Urinary bladder (tissue), 4 donors: Measurements from ENCODE around the gene STIM1. TPM values are rescaled to one million over a fixed set of nuclear protein-coding genes. Genes with fewer than 3 reads are reported as not detected.

Source experiments
- DNase-seq: peaks from one replicate; pipeline ENCODE4 v3.0.0-alpha.2; 2015; ENCODE audit errors: extremely low spot score
- H3K27ac ChIP-seq: one replicate; pipeline ENCODE4 v1.5.1; 2013; ENCODE audit warnings: low read depth, mild to moderate bottlenecking, moderate library complexity
- H3K36me3 ChIP-seq: one replicate; pipeline ENCODE4 v1.6.1; 2013; ENCODE audit warnings: mild to moderate bottlenecking, moderate library complexity; ENCODE audit not compliant: insufficient read depth
- H3K4me1 ChIP-seq: one replicate; pipeline ENCODE4 v1.6.1; 2013; ENCODE audit warnings: mild to moderate bottlenecking, moderate library complexity; ENCODE audit not compliant: insufficient read depth
- H3K4me3 ChIP-seq: one replicate; pipeline ENCODE4 v1.5.1; 2013; ENCODE audit warnings: low read depth, low read length
- WGBS: extraction: QIAGEN DNeasy Blood & Tissue Kit; methylation state at CpG from one replicate; pipeline ENCODE4 v1.1.7; 2013; 5-methylcytosine and 5-hydroxymethylcytosine counted together
- polyA plus RNA-seq: library from polyadenylated mRNA; stranded (reverse); fragments of 200-250 nt; gene quantifications from one replicate; pipeline ENCODE4 v1.2.3, GENCODE V29; 2013
- total RNA-seq: library from RNA; depleted of rRNA; stranded (reverse); fragments of >200 nt; gene quantifications from one replicate; pipeline ENCODE4 v1.2.3, GENCODE V29; 2014
- donor health status: healthy with polysubstance abuse.
- donor health status: healthy.

Gene STIM1
- total and polyA plus RNA-seq, 2 donors = 41.8 to 61.0 TPM

DNA sequence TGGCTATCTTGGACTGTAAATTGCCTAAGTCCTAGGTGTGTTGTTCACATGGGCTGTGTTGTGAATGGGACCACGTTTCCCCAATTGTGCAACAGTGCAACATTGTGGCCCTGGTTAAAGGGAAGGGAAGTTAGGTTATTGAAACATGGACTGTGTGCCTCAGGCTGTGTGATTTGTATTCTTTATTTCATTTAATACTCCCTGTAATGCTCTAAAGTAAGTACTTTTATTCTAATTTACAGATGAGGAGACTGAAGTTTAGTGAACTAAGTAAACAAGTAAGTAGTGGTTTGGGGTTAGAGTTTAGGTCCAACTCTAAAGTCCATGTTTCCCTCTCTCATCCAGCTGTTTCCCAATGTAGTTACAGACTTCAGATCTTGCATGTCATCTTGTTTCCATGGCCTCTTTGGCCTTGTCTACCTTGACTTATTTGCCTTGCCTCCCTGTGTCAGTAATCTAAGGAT lies 77.7 kb downstream of the STIM1 start:
- 89% methylated on average over 1 of the region's 1 CpG for WGBS
- Histone ChIP-seq H3K27ac (no peak overlapping the region), H3K36me3 (no peaks in the 10 kb centered on the region), H3K4me1 (no peaks in the 10 kb centered on the region), H3K4me3 (no peak overlapping the region)
- no peak for DNase-seq

DNA sequence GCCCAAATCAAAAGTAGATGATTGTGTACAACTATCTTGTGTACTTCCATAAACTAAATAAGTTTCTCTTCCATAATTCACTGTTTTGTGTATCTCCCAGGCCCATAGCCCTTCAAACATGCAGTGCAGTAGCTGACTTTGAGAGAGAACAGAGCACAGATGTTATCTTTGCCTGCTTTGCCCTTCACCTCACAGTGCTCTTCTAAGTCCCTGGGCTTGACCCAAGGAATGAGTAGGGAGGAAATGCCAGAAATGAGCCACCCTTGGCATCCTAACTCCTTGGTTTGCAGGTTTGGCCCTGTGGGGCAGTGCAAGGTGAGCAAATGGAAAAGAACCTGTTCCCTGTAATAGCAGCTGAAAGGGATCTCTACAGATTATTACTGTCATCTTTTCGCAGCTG lies 79.2 kb downstream of the STIM1 start:
- no peaks in the 10 kb centered on the region for H3K4me1 ChIP-seq
- no peak overlapping the region for H3K4me3 ChIP-seq
- DNase-seq = no peak
- H3K27ac ChIP-seq = no peak overlapping the region
- no peaks in the 10 kb centered on the region for H3K36me3 ChIP-seq
- 48% methylated on average over 1 of the region's 1 CpG for WGBS

DNA sequence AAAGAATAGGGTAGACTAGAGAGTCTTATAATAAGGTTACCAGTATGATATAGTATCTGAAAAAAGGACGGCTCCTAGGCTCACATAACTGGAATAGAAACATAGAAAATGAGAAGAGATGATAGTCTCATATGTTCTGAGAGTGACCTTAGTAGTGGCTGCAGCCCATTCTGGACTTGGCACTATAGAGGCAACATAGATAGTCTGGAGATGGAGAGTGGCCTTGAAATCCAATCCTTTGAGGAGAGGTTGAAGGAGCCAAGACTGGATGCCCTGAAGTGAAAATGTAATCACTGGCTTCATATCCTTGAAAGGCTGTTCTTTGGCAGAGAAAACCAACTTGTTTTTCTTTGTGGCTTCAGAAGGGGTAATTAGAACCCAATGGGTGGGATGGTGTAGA lies 81.1 kb downstream of the STIM1 start:
- H3K4me1 ChIP-seq = no peaks in the 10 kb centered on the region
- DNase-seq = no peak
- 98% methylated on average over 1 of the region's 1 CpG for WGBS
- H3K27ac ChIP-seq = no peak overlapping the region
- no peaks in the 10 kb centered on the region for H3K36me3 ChIP-seq
- no peak overlapping the region for H3K4me3 ChIP-seq

- peaks cover 8% of the 10 kb centered on the region for H3K4me1 ChIP-seq
- no peak overlapping the region for H3K27ac ChIP-seq
- H3K4me3 ChIP-seq = no peak overlapping the region
- DNase-seq = no peak
- no peaks in the 10 kb centered on the region for H3K36me3 ChIP-seq
These were observed 83.7 kb downstream of the STIM1 start for GRCh38 chr11:3939211-3939610.

DNA sequence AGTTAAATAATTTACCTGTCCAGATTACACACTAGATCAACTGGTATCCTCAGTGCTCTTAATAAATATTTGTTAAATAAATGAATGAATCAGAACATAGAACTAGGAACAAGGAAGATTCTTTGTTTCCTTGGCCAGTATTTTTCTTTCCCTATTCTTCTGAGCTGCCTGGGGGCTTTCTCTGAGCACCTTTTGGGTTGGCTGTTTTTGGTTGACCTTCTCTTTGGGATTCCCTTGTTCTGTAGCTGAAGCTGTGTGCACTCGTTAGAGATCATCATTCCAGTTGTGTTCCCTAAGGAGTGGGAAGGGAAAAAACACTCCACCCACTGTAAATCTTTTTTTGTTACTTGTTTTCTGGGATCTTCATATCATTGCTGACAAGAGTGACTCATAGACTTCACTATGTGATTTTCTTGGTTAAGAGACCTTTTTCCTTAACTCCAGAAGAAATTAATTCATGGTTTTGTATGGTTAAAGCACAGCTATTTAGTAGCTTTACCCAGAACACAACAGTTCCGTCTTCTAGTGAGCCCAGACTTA lies 84.3 kb downstream of the STIM1 start:
- Histone ChIP-seq H3K27ac (no peak overlapping the region), H3K36me3 (no peaks in the 10 kb centered on the region), H3K4me3 (no peak overlapping the region), H3K4me1 (peaks cover 8% of the 10 kb centered on the region)
- DNase-seq = no peak
- WGBS = 46% methylated on average over 2 of the region's 2 CpGs

DNA sequence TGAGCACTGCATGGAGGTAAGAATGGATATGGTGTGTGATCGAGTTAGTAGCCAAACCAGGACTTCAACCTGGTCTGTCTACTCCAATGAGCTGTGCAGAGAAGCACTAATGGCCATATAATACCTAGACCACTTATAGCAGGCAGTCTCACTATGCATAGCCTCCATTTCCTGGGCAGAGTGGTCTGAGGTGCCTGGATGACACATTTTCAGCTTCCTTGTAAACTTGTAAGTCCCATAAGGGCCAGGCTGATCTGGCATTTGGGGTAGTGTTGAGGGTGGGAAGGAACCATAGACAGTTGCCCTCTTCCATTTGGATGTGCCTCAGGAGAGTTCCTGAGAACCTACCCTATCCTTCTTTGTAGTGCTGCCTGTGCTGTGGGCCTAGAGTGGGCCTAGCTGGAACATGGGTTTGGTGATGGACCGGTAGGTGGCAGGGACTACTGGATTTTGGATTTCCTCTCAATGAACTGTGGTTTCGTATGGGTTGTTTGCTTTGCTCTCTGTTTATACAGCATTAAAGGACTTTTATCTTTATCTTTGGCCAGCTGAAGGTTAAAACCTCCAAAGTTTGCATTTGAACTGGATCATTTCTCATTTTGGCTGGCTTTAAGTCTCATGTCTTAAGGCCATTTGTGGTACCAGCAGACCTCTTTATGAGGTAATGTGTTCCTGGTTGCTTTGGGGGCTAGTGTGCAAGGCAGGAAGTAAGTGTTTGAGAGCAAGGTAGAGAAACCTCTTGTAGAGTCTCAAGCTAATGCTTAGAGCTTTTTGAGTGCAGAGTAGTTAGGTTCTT lies 86.9 kb downstream of the STIM1 start:
- Histone ChIP-seq H3K4me1 (peaks cover 8% of the 10 kb centered on the region), H3K4me3 (no peak overlapping the region), H3K36me3 (no peaks in the 10 kb centered on the region), H3K27ac (peak overlapping the region; percentile 63)
- DNase-seq = no peak
- 41% methylated on average over 3 of the region's 3 CpGs for WGBS

DNA sequence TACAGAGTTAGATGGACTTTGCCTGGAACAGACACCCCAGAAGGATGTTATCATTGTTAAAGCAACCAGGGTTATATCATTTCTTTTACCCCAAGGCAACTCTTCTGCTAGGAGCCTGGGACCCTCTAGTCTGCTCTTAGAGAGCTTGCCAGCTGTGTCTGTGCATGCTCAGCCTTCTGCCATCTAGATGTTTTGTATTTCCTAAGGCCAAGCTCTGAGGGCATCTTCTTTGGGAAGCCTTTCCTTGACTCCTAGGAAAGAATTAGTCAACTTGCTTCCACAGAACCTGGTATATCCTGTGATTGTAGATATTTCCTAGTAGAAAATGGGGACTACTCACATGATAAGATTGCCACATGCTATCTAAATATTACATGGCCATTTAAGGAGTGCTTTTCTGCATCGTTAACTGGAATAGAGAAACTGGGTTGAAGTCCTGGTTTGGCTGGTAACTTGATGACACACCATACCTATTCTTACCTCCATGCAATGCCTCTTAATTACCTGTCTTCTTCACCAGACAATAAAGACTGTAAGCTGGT lies 87.6 kb downstream of the STIM1 start:
- H3K4me3 ChIP-seq = no peak overlapping the region
- H3K4me1 ChIP-seq = peaks cover 9% of the 10 kb centered on the region
- peak overlapping the region; percentile 63 for H3K27ac ChIP-seq
- 48% methylated on average over 1 of the region's 1 CpG for WGBS
- DNase-seq = no peak
- H3K36me3 ChIP-seq = no peaks in the 10 kb centered on the region

DNA sequence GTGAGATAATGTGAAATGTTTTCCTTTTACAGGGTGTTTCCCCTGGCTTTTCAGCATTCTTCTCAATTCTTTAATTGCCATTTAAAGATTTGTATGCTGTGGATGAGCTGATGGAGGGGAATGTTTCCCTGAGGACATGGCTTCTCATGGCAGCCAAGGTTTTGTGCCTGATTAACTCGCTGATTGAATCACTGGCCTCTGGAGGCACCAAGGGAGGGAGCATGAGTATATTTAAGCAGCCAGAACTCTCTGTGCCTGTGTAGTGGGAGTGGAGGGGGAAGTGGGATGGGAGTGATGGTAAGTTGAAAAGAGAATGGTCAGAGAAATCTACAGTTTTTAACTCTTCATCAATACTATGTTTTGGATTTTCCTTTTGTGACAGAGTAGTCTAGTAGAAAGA lies 88.7 kb downstream of the STIM1 start:
- H3K4me3 ChIP-seq = no peak overlapping the region
- H3K4me1 ChIP-seq = peaks cover 9% of the 10 kb centered on the region
- WGBS = 44% methylated on average over 1 of the region's 1 CpG
- no peak overlapping the region for H3K27ac ChIP-seq
- DNase-seq = peak; percentile 52
- no peaks in the 10 kb centered on the region for H3K36me3 ChIP-seq

- DNase-seq = no peak
- WGBS = 29% methylated on average over 2 of the region's 2 CpGs
- Histone ChIP-seq H3K36me3 (no peaks in the 10 kb centered on the region), H3K4me3 (no peak overlapping the region), H3K4me1 (peaks cover 9% of the 10 kb centered on the region), H3K27ac (peak overlapping the region; percentile 84)
These were observed 91.1 kb downstream of the STIM1 start for GRCh38 chr11:3946455-3947017.

DNA sequence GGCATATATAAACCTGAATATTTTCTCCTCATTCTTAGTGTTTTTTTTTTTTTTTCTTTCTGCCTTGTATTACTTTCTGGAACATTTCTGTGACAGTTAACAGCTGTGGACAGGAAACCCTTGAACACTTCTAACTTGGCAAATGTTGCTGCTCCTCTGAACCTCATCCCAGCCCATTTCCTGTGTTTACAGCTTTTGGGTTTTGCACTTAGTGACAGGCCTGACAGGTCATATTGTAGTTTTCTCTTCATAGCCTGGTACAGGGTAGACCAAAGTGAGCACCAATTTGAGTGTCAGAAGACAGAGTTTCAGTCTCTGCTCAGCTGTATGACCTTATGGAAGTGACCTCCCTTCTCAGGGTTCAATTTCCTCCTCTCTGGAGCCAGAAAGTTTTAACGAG lies 91.6 kb downstream of the STIM1 start:
- Histone ChIP-seq H3K27ac (peak overlapping the region; percentile 85), H3K4me1 (peaks cover 12% of the 10 kb centered on the region), H3K4me3 (no peak overlapping the region), H3K36me3 (no peaks in the 10 kb centered on the region)
- 2% methylated on average over 1 of the region's 1 CpG for WGBS
- peak; percentile 70 for DNase-seq

DNA sequence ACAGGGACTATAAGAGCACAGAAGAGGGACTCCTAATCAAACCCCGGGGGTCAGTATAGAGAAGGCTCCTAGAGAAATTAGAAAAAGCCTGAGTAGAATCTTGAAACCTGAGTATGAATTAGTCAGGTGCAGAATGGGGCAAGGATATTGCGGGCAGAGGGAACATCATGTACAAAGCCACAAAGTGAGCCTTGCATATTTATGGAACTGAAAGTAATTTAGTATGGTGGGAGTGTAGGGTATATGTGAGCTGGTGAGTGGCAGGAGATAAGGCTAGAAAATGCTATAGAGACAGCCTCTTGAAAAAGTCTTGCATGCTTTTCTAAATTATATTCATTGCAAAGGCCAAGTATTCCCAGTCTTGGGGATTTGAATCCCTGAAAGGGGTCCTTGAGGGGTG lies 93.7 kb downstream of the STIM1 start:
- no peak overlapping the region for H3K27ac ChIP-seq
- no peaks in the 10 kb centered on the region for H3K36me3 ChIP-seq
- no peak overlapping the region for H3K4me3 ChIP-seq
- no peak for DNase-seq
- peaks cover 5% of the 10 kb centered on the region for H3K4me1 ChIP-seq
- 91% methylated on average over 2 of the region's 2 CpGs for WGBS

DNA sequence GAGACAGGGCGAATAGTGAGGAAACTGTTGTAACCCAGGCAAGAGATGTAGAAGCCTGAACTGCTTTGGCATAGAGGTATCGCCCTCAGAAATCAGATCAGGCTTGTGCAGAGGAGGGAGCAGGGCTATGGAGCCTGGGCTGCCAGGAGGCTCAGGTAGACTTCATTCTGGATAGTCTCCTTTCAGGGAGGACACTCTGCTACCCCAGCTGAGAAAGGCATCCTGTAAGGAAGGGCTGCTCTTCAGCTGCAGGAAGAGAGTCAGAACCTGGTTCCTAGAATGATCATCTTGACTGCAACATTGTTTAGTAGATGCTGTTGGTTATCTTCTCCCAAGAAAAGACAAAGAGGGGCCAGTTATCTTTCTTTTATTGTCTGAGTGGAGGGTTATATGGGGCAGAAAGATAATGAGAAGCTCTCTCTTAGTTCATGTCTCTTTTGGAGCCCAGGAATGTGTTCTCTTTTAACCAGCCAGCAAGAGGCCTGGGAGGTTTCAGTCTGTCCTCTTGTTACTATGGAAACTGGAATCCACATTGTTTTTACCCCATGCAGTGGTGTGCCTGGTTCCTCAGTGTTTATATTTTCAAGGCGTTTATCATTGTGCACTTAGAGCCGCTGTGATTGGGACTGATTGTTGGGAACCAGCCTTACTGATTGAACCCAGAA lies 95.7 kb downstream of the STIM1 start:
- H3K4me1 ChIP-seq = peaks cover 5% of the 10 kb centered on the region

GRCh38 chr11:3952715-3953114 lies 97.3 kb downstream of the STIM1 start:
- no peak for DNase-seq
- Histone ChIP-seq H3K36me3 (no peaks in the 10 kb centered on the region), H3K27ac (no peak overlapping the region), H3K4me1 (peaks cover 3% of the 10 kb centered on the region), H3K4me3 (no peak overlapping the region)

More for the DNA sequence above, 95.7 kb downstream of the STIM1 start:
- H3K36me3 ChIP-seq = no peaks in the 10 kb centered on the region
- no peak overlapping the region for H3K4me3 ChIP-seq
- 36% methylated on average over 4 of the region's 4 CpGs for WGBS
- H3K27ac ChIP-seq = peak overlapping the region; percentile 25
- no peak for DNase-seq
